ENCODE results near the gene NFIC. TPM values are rescaled to one million over a fixed set of nuclear protein-coding genes. Genes with fewer than 3 reads are reported as not detected.
"Not testable (repeated sequence)": the region's sequence is repeated elsewhere in the genome, so short reads cannot be mapped to it uniquely, and the experiment has no call there.

The NFIC gene
- total RNA-seq, 2 experiments from 2014 or later: 1.5 to 1.7 TPM

GRCh38 chr19:3420244-3420755 lies 53.9 kb downstream of the NFIC start:
- intact Hi-C loops (cut with micrococcal nuclease; ENCODE audit: unreplicated experiment): no loop called here
- Histone ChIP-seq H3K4me3 (ENCODE audit: low read depth, low read length, poor library complexity, severe bottlenecking) (no peak overlapping the region), H3K27ac (ENCODE audit: low read depth, low read length, poor library complexity, severe bottlenecking) (no peak overlapping the region), H3K4me1 (ENCODE audit: insufficient read depth, low read length, poor library complexity, severe bottlenecking) (no peaks in the 10 kb centered on the region), H3K36me3 (ENCODE audit: insufficient read depth, low read length) (no peaks in the 10 kb centered on the region), H3K79me2 (ENCODE audit: insufficient read depth, low read depth, low read length) (no peaks in the 10 kb centered on the region), H3K4me2 (ENCODE audit: low read length) (no peak overlapping the region), H4K20me1 (ENCODE audit: insufficient read depth, low read length) (no peaks in the 10 kb centered on the region), H3K9me3 (ENCODE audit: low read length) (no peaks in the 10 kb centered on the region), H2AFZ (ENCODE audit: low read length) (no peak overlapping the region), H3K9me2 (ENCODE audit: insufficient read depth, low read length) (no peaks in the 10 kb centered on the region)
- CTCF ChIA-PET (ENCODE audit: unreplicated experiment): no interaction called here
- POLR2A ChIA-PET: no interaction called here
- no peak for DNase-seq (ENCODE audit: low spot score)
- TF ChIP-seq, protein P1, sequence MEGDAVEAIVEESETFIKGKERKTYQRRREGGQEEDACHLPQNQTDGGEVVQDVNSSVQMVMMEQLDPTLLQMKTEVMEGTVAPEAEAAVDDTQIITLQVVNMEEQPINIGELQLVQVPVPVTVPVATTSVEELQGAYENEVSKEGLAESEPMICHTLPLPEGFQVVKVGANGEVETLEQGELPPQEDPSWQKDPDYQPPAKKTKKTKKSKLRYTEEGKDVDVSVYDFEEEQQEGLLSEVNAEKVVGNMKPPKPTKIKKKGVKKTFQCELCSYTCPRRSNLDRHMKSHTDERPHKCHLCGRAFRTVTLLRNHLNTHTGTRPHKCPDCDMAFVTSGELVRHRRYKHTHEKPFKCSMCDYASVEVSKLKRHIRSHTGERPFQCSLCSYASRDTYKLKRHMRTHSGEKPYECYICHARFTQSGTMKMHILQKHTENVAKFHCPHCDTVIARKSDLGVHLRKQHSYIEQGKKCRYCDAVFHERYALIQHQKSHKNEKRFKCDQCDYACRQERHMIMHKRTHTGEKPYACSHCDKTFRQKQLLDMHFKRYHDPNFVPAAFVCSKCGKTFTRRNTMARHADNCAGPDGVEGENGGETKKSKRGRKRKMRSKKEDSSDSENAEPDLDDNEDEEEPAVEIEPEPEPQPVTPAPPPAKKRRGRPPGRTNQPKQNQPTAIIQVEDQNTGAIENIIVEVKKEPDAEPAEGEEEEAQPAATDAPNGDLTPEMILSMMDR (conservative IDR thresholded peaks at IDR 0.05; ENCODE audit: low read length): no peak
- no peak for TF ChIP-seq EZH2phosphoT487 (IDR thresholded peaks at IDR 0.05; ENCODE audit: borderline replicate concordance, low read depth, low read length)
- no TSS peak for BruUV-seq (replicated peaks)

- H3K4me1 ChIP-seq (ENCODE audit: insufficient read depth, low read length, poor library complexity, severe bottlenecking): no peaks in the 10 kb centered on the region
- no peaks in the 10 kb centered on the region for H3K79me2 ChIP-seq (ENCODE audit: insufficient read depth, low read depth, low read length)
- no TSS peak for BruUV-seq (replicated peaks)
- H4K20me1 ChIP-seq (ENCODE audit: insufficient read depth, low read length): no peaks in the 10 kb centered on the region
- no peak overlapping the region for H3K4me2 ChIP-seq (ENCODE audit: low read length)
- no peaks in the 10 kb centered on the region for H3K9me2 ChIP-seq (ENCODE audit: insufficient read depth, low read length)
- no peak for TF ChIP-seq EZH2phosphoT487 (IDR thresholded peaks at IDR 0.05; ENCODE audit: borderline replicate concordance, low read depth, low read length)
- TF ChIP-seq, protein P1 (conservative IDR thresholded peaks at IDR 0.05; ENCODE audit: low read length): no peak
- no peak overlapping the region for H3K4me3 ChIP-seq (ENCODE audit: low read depth, low read length, poor library complexity, severe bottlenecking)
- H3K27ac ChIP-seq (ENCODE audit: low read depth, low read length, poor library complexity, severe bottlenecking): no peak overlapping the region
- ChIA-PET POLR2A (no interaction called here), CTCF (ENCODE audit: unreplicated experiment) (no interaction called here)
- H2AFZ ChIP-seq (ENCODE audit: low read length): no peak overlapping the region
- intact Hi-C loops (cut with micrococcal nuclease; ENCODE audit: unreplicated experiment): no loop called here
- H3K36me3 ChIP-seq (ENCODE audit: insufficient read depth, low read length): no peaks in the 10 kb centered on the region
- no peaks in the 10 kb centered on the region for H3K9me3 ChIP-seq (ENCODE audit: low read length)
- no peak for DNase-seq (ENCODE audit: low spot score)
These were observed 54.7 kb downstream of the NFIC start for GRCh38 chr19:3420909-3421619.

DNA sequence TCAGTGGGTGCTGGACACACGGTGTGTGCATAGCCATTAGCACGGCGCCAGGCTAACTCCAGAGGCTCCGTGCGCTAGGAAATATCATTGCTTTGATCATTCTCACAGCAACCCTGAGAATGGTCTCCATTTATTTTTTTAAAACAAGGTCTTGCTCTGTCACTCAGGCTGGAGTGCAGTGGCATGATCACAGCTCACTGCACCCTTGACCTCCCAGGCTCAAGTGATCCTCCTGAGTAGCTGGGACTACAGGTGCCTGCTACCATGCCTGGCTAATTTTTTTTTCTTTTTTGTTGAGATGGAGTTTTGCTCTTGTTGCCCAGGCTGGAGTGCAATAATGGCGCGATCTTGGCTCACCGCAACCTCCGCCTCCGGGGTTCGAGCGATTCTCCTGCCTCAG lies 55.3 kb downstream of the NFIC start:
- BruUV-seq (replicated peaks); CTCF ChIA-PET (ENCODE audit: unreplicated experiment); POLR2A ChIA-PET; H3K9me3 ChIP-seq (ENCODE audit: low read length); H3K27ac ChIP-seq (ENCODE audit: low read depth, low read length, poor library complexity, severe bottlenecking); H3K36me3 ChIP-seq (ENCODE audit: insufficient read depth, low read length); H3K9me2 ChIP-seq (ENCODE audit: insufficient read depth, low read length); H3K79me2 ChIP-seq (ENCODE audit: insufficient read depth, low read depth, low read length); H2AFZ ChIP-seq (ENCODE audit: low read length); H4K20me1 ChIP-seq (ENCODE audit: insufficient read depth, low read length); H3K4me2 ChIP-seq (ENCODE audit: low read length); H3K4me3 ChIP-seq (ENCODE audit: low read depth, low read length, poor library complexity, severe bottlenecking); intact Hi-C loops (cut with micrococcal nuclease; ENCODE audit: unreplicated experiment); DNase-seq (ENCODE audit: low spot score); H3K4me1 ChIP-seq (ENCODE audit: insufficient read depth, low read length, poor library complexity, severe bottlenecking): not testable (repeated sequence)
